G401.6 (cell line): ENCODE results near the gene ITPKB.

Experiments used
- FAIRE-seq: peaks from 2 replicates; lab custom pipeline; 2012; peaks lifted over from hg19 to GRCh38; lab: Jason Lieb, UNC

Gene ITPKB

DNA sequence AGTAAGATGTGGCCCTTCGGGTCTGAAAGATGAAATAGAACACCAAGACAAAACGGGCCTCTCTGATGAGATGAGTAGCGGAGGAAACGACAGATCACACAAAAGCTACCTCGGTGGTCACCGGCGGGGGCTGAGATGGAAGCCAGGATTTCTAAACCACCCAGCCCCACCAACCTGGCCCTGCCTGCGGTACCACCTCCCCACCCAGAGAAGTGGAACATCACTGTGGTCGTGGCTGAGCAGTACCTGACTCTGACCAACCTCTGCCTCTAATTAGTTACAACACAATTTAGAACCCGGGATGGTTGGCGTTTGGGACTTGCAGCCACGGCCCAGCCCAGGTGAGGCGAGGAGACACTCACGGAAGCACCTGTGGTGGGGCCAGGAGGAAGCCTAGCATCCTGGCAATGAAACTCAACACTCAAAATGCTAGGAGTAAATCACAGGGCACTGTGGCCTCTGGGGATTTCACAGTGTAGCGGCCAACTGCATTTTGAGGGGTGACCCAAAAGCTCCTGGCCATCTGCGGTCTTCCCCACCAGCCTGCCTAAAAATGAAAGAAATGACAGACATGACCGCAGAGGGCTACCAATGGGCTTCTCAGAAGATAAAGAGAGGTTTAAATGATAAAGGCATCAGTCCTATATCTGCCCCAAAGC, 73.4 kb downstream of the ITPKB start:
- no peak for FAIRE-seq

DNA sequence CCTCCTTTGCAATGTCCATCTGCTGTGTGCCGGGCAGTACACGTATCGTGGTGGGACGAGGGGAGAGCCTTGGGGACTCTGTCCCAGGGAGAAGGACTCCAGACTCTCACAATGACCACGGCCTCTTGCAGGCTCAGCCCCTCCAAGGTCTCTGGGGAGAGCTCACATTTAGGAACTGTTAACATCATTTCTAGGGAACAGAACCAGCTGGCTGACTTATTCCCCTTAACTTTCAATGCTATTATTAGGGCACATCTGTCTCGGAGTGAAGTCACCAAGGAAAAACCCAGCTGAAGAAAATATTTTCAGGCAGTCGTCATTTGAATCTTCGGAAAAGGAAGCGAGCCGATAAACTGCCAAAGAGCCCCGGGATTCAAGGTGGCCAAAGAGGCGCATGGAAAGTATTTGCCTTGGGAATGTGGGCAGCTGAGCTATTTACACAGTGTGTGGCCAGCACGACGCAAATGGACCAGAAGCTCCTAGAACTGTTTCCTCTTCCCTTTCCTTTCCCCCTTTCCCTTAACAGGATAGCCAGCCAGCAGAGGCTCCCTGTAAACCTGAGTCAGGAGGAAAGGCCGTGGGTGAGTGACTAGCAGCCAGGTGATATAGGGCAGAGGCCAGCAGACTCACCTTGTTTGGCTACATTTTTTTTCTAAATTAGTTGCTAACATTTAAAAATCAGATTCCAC, 74.5 kb downstream of the ITPKB start:
- FAIRE-seq: no peak

DNA sequence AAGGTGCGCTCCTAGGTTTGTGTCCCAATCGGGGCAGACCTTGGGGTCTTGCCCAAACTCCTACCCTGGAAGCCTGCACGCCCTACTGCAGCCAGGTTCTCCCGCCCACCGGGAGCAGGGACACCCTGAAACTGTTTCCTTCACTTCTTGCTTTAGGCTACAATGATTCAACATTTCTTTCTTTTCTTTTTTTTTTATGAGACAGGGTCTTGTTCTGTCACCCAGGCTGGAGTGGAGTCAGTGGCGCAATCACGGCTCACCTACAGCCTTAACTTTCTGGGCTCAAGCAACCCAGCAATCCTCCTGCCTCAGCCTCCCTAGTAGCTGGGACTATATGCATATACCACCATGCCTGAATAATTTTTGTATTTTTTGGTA, 75.8 kb downstream of the ITPKB start:
- no peak for FAIRE-seq

DNA sequence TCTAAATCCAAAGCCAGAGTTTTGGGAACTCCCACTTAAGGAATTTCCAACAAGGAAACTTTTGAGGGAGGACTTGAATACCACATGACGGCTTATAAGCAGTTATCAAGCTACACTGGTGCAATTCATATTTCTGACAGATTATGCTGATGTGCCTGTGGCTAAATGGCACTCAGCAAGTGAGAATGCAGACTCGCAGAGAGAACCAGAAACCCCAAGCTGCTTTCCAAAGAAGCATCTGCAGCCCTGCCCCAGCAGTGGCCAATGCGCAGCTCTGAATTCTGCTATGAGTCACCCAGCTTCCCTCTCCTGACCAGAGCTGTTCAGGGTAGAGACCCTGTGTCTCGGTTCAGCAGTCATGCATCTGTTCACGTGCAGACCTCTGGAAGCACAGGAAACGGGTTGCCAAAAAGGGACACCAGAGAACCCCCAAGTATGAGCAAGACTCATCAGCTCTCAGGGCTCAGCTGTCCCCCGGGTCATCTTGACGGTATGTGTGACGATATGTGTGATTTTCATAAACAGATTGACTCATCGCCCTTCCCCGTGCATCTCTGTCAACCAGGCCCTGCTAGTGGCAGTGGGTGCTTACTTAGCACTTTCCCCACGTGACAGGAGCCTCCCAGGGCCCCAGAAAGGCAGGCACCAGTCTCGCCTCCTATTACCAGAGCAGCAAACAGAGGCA, 76.3 kb downstream of the ITPKB start:
- FAIRE-seq: no peak

DNA sequence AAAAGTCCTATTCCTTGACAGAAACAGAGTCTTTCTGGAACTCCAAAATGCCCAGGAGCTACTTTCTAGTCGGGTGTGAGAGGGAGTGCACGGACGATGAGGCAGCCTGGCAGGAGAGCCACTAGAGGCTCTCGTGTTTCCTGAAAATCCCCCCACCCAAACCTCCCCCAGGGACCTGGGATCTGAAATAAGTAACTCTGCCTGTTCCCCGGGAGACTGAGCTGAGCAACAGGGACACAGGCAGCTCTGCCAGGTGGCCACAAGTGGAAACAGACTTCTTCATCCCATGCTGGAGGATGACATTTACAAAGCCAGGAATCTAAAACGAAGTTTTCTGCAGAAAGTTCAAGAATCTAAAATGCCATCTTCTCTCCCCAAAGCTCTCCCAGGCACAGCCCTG, 77.1 kb downstream of the ITPKB start:
- no peak for FAIRE-seq

DNA sequence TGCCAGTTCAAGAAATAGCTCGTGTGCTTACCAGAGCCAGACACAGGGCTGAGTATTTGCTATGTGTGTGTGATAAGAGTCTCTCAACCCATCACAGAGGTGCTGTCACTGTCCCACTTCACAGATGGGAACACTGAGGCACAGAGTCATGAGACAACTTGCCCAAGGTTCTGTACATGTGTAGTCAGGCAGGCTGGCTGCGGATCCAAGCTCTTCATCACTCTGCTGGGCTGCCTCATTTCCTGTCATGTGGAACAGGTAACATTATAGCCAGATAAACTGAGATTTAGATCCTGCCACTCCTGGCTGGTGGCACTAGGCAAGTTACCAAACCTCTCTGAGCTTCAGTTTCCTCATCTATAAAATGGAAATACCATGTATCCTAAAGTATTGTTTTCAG, 77.8 kb downstream of the ITPKB start:
- FAIRE-seq: no peak

GRCh38 chr1:226660410-226661182, 78.5 kb downstream of the ITPKB start:
- FAIRE-seq: no peak

DNA sequence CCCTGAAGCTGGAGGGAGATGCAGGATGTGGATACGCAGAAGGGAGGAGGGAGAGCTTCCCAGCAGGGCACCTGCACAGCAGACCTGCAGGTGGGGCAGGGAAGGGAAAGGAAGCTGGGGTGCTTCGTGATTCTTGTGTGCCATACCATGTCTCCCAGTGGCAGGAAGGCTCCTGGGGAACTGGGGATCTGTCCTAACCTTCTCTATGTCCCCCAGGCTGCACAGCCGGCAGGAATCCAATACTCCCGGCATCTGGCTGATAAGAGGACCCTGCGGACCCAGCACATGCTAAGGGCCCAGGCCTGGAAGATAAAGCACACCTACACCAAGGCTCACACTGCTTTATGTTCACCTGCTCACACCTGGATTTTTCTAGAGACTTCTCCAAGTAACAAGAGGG, 79.4 kb downstream of the ITPKB start:
- no peak for FAIRE-seq

- no peak for FAIRE-seq
These were observed 79.9 kb downstream of the ITPKB start for GRCh38 chr1:226659136-226659535.

GRCh38 chr1:226658546-226659125, 80.4 kb downstream of the ITPKB start:
- no peak for FAIRE-seq

DNA sequence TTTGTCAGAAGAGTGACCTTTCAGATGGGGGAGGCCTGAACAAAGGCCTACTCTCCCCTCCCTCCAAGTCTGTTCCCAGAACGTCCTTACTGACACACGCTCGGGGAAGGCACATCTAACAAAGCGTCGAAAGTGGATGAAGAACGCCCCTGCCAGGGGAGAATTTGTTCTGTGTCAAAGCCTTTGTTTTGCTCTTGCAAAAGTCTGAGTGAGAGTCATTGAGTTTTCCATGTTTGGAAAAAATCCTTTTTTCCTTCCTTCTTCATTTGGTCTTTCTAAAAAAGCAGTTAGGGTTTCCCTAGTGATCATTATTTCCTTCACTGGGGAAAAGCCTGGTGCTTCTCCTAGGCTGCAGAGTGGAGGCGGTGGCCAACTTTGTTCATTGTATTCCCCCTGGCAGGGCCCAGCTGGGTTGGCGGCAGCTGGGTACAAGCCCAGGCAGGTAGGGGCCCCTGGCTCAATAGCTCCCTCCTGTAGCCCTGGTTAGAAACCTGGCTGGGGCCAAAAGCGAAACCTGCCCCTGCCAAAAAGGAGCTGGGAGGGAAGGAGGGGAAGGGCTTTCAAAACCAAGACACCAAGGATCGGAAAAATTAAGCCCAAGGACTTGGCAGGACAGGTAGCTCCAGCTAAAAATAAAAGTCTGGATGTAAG, 81.1 kb downstream of the ITPKB start:
- no peak for FAIRE-seq

- no peak for FAIRE-seq
These were observed 82.3 kb downstream of the ITPKB start for GRCh38 chr1:226656601-226657277.

DNA sequence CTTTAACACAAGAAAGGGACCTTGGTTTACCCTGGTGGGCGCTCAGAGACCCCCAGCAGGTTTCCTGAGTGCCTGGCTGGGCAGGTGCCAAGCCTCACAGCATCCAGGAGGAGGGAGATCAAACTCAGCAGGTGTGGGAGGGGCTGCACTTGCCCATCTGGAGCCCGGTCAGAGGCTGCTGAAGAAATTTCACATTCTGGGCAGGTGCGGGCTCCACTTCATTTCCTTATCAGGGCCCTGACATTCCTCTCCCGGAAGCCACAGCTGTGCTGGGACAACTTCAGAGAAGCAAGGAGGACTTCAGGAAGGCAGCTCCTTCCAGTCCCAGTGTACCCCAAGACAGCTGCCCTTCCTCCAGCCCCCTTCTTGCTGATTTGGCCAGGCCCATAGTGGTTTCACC, 82.9 kb downstream of the ITPKB start:
- FAIRE-seq: no peak

GRCh38 chr1:226655251-226656163, 83.6 kb downstream of the ITPKB start:
- no peak for FAIRE-seq

DNA sequence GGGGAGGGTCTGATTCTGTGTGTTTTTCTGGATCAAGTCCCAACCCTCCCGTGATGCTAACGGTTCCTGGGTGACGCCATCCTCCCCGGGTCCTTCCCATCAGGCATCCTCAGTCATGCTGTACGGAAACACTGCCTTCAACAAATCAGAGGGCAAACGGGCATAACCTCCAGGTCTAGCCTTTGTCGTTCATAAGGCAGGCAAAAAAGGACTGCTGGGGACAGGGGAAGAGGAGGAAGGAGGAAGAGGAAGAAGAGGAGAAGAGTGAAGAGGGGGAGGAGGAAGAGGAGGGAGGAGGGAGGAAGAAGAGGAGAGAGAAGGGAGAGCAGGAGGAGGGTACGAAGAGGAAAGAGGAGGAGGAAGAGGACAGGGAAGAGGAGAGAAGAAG, 84.4 kb downstream of the ITPKB start:
- FAIRE-seq: no peak

GRCh38 chr1:226654046-226654667, 84.9 kb downstream of the ITPKB start:
- no peak for FAIRE-seq

- no peak for FAIRE-seq
These were observed 85.7 kb downstream of the ITPKB start for GRCh38 chr1:226653311-226653921.

DNA sequence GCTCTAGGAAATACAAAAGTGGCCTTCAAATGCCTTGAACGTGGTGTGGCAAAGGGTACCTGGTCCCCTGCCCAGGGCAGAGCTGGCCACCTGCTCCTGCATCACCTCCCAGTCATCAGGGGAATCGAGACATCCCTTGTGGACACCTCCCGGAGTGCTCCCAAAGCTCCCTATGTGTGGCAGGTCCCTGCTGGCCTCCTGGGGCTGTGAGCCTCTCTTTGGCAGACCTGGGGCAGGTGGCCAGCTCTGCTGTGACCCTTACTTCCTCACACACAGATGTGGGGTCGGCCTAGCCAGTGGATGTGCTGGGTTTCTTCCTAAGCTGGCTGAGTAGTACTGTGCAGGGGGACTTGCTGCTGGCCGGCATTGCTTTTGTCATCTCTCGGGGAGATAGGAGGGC, 86.5 kb downstream of the ITPKB start:
- FAIRE-seq: no peak

DNA sequence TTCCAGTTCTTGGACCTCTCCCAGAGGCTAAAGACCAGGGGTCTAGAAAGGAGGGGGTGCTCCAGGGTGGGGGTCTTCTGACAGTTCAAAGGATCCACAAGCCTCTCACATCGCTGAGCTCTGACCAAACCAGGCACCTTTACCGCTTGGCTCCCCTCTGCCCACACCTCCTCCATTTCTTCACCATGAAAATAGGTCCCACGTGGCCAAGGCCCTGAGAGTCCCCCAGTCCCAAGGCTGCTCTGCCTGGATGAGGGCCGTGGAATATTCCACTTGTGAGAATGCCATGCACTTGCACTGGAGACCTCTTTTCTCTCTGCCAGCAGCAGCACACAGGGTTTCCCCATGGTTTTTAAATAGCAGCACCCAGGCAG, 87.4 kb downstream of the ITPKB start:
- FAIRE-seq: no peak
